GM23248 (cell line): ENCODE results near the gene FILIP1. TPM values are rescaled to one million over a fixed set of nuclear protein-coding genes. Genes with fewer than 3 reads are reported as not detected.

Source experiments
- DNase-seq: peaks from one replicate; pipeline ENCODE4 v3.0.0-alpha.2; 2015
- H2AFZ ChIP-seq: fragments of 200-600 bp; sonication (generic); 2 replicates; pipeline ENCODE4 v1.6.1; 2016; ENCODE audit warnings: antibody characterized with exemption
- H3F3A ChIP-seq: fragments of 200-600 bp; sonication (generic); 2 replicates; pipeline ENCODE4 v1.6.1; 2016; ENCODE audit warnings: mild to moderate bottlenecking, antibody characterized with exemption, mixed run types; ENCODE audit not compliant: insufficient read depth
- H3K27ac ChIP-seq: fragments of 200-600 bp; sonication (generic); 2 replicates; pipeline ENCODE4 v1.5.1; 2016; ENCODE audit warnings: mild to moderate bottlenecking
- H3K27me3 ChIP-seq: fragments of 200-600 bp; sonication (generic); replicated peaks from 2 replicates; pipeline ENCODE4 v1.6.1; 2016; ENCODE audit warnings: mild to moderate bottlenecking; ENCODE audit not compliant: insufficient read depth
- H3K36me3 ChIP-seq: fragments of 200-600 bp; sonication (generic); 2 replicates; pipeline ENCODE4 v1.6.1; 2016; ENCODE audit warnings: low read depth, mild to moderate bottlenecking
- H3K4me1 ChIP-seq: fragments of 200-600 bp; sonication (generic); 2 replicates; pipeline ENCODE4 v1.6.1; 2016; ENCODE audit warnings: mild to moderate bottlenecking; ENCODE audit not compliant: insufficient read depth
- H3K4me2 ChIP-seq: fragments of 200-600 bp; sonication (generic); one replicate; pipeline ENCODE4 v1.6.1; 2016; ENCODE audit warnings: mild to moderate bottlenecking; ENCODE audit not compliant: unreplicated experiment
- H3K4me3 ChIP-seq: fragments of 200-600 bp; sonication (generic); 2 replicates; pipeline ENCODE4 v1.5.1; 2016; ENCODE audit warnings: mild to moderate bottlenecking
- H3K79me2 ChIP-seq: fragments of 200-600 bp; sonication (generic); 2 replicates; pipeline ENCODE4 v1.6.1; 2016; ENCODE audit warnings: mild to moderate bottlenecking; ENCODE audit not compliant: insufficient read depth
- H3K9ac ChIP-seq: fragments of 200-600 bp; sonication (generic); 2 replicates; pipeline ENCODE4 v1.6.1; 2016; ENCODE audit warnings: mild to moderate bottlenecking
- H3K9me2 ChIP-seq: fragments of 200-600 bp; sonication (generic); 2 replicates; pipeline ENCODE4 v1.6.1; 2016; ENCODE audit warnings: mixed run types, mild to moderate bottlenecking, moderate library complexity; ENCODE audit not compliant: insufficient read depth
- H3K9me3 ChIP-seq: fragments of 200-600 bp; sonication (generic); one replicate; pipeline ENCODE4 v1.6.1; 2017; ENCODE audit warnings: low read depth
- H4K20me1 ChIP-seq: fragments of 200-600 bp; sonication (generic); 2 replicates; pipeline ENCODE4 v1.6.0; 2016; ENCODE audit not compliant: insufficient read depth
- EZH2 ChIP-seq: fragments of 200-600 bp; sonication (generic); IDR thresholded peaks from 2 replicates; pipeline ENCODE4 v1.6.1; 2018; ENCODE audit warnings: antibody characterized with exemption, mild to moderate bottlenecking; ENCODE audit not compliant: insufficient read depth, poor library complexity, severe bottlenecking
- EZH2phosphoT487 ChIP-seq: fragments of 200-600 bp; sonication (generic); IDR thresholded peaks from 2 replicates; pipeline ENCODE4 v1.6.1; 2018; ENCODE audit warnings: antibody characterized with exemption, moderate library complexity, mild to moderate bottlenecking, low read depth; ENCODE audit not compliant: insufficient read depth
- WGBS, 2 experiments: methylation state at CpG; one replicate each; pipeline ENCODE4 v1.1.6; 2015 to 2017; ENCODE audit warnings: low lambda C conversion rate in 2 of 2, low coverage in 1 of 2; ENCODE audit errors: missing lambda C conversion rate in 2 of 2; 5-methylcytosine and 5-hydroxymethylcytosine counted together
- in situ Hi-C: fragments of 300-500 bp; cut with MboI; formaldehyde crosslinking; loops from 2 replicates; pipeline ENCODE4 v1.15.0; 2020
- polyA plus RNA-seq: library from polyadenylated mRNA; unstranded; fragments of >200 nt; fragmentation: Nextera tagmentation; extraction: Ambion mirVana; gene quantifications from 2 replicates; pipeline ENCODE4 v1.2.1, GENCODE V29; 2016
- total RNA-seq: library from RNA; depleted of rRNA; stranded (reverse); fragments of >200 nt; shearing (Covaris generic); gene quantifications from 2 replicates; pipeline ENCODE4 v1.2.3, GENCODE V29; 2014; rRNA removed

Gene FILIP1
- total RNA-seq (under 0.01 and 0.13 TPM in 2 replicates), polyA plus RNA-seq (0.11 TPM in 1 of 2 replicates, not detected in the other)

- H3F3A ChIP-seq, result peaks cover 11% of the 10 kb centered on the region
- peak within 1 kb of the TSS; percentile 40 for H3K4me3 ChIP-seq
- peak within 1 kb of the TSS; percentile 25 for H2AFZ ChIP-seq
- no peak within 1 kb of the TSS for H3K9ac ChIP-seq
- WGBS, 2 experiments, result 31 to 36% methylated on average over 10 of the region's 10 CpGs
- H3K27ac ChIP-seq, result no peak within 1 kb of the TSS
- peak within 1 kb of the TSS; percentile 19 for H3K4me2 ChIP-seq
- in situ Hi-C loops, result no loop called here
- H3K27me3 ChIP-seq, result peaks cover 41% of the 10 kb centered on the region
- H3K9me2 ChIP-seq, result no peaks in the 10 kb centered on the region
- no peaks in the 10 kb centered on the region for H3K36me3 ChIP-seq
- TF ChIP-seq EZH2phosphoT487, result no peak
- peak; percentile 56 for TF ChIP-seq EZH2
- H3K79me2 ChIP-seq, result no peaks in the 10 kb centered on the region
- peaks cover 4% of the 10 kb centered on the region; the same call in 1 of the 2 replicates for H3K4me1 ChIP-seq
- DNase-seq, result peak; percentile 28
- H3K9me3 ChIP-seq, result no peaks in the 10 kb centered on the region
- H4K20me1 ChIP-seq, result no peaks in the 10 kb centered on the region
Observed at GRCh38 chr6:75493400-75494064, at the start of gene FILIP1. TSS of gene FILIP1 (minus strand) at chr6:75493800. CDS start at chr6:75414972, 78,828 bp downstream.

GRCh38 chr6:75543311-75543710 is 49.7 kb upstream of the FILIP1 start:
- Histone ChIP-seq H3K9ac (no peak overlapping the region), H3K9me3 (no peaks in the 10 kb centered on the region), H2AFZ (no peak overlapping the region), H3K36me3 (no peaks in the 10 kb centered on the region; the same call in 1 of the 2 replicates), H3K27me3 (no peaks in the 10 kb centered on the region), H4K20me1 (no peaks in the 10 kb centered on the region), H3K27ac (no peak overlapping the region), H3K4me1 (no peaks in the 10 kb centered on the region), H3F3A (no peaks in the 10 kb centered on the region), H3K4me3 (no peak overlapping the region), H3K79me2 (no peaks in the 10 kb centered on the region), H3K4me2 (no peak overlapping the region), H3K9me2 (no peaks in the 10 kb centered on the region)
- TF ChIP-seq EZH2 (no peak), EZH2phosphoT487 (no peak)
- no peak for DNase-seq
- 25 to 38% methylated on average over 2 of the region's 2 CpGs for WGBS, 2 experiments
- in situ Hi-C loops, result no loop called here

GRCh38 chr6:75539136-75539535 is 45.5 kb upstream of the FILIP1 start:
- TF ChIP-seq EZH2phosphoT487 (no peak), EZH2 (no peak)
- H2AFZ ChIP-seq, result no peak overlapping the region
- H3K9me3 ChIP-seq, result no peaks in the 10 kb centered on the region
- no peak overlapping the region for H3K9ac ChIP-seq
- no peaks in the 10 kb centered on the region for H3K4me1 ChIP-seq
- WGBS, 2 experiments, result 71 to 72% methylated on average over 4 of the region's 4 CpGs
- DNase-seq, result no peak
- no peaks in the 10 kb centered on the region; the same call in 1 of the 2 replicates for H3K36me3 ChIP-seq
- no peaks in the 10 kb centered on the region for H3F3A ChIP-seq
- in situ Hi-C loops, result loop anchor here (10.0 kb wide), 1 partner anchor 244 kb away; no protein-coding TSS in a partner anchor
- no peaks in the 10 kb centered on the region for H3K27me3 ChIP-seq
- H3K9me2 ChIP-seq, result no peaks in the 10 kb centered on the region
- no peaks in the 10 kb centered on the region for H3K79me2 ChIP-seq
- no peak overlapping the region for H3K27ac ChIP-seq
- no peaks in the 10 kb centered on the region for H4K20me1 ChIP-seq
- H3K4me2 ChIP-seq, result no peak overlapping the region
- no peak overlapping the region for H3K4me3 ChIP-seq

- no peak overlapping the region for H3K9ac ChIP-seq
- WGBS, 2 experiments, result 94 to 96% methylated on average over 1 of the region's 1 CpG
- H3K9me2 ChIP-seq, result no peaks in the 10 kb centered on the region
- no peaks in the 10 kb centered on the region for H4K20me1 ChIP-seq
- no peaks in the 10 kb centered on the region for H3K27me3 ChIP-seq
- H3K9me3 ChIP-seq, result no peaks in the 10 kb centered on the region
- H3K4me1 ChIP-seq, result peaks cover 35% of the 10 kb centered on the region
- no peak overlapping the region for H3K4me3 ChIP-seq
- in situ Hi-C loops, result loop anchor here (10.0 kb wide), 1 partner anchor 238 kb away; no protein-coding TSS in a partner anchor
- H3K79me2 ChIP-seq, result no peaks in the 10 kb centered on the region
- no peak overlapping the region for H2AFZ ChIP-seq
- no peaks in the 10 kb centered on the region for H3K36me3 ChIP-seq
- no peak overlapping the region for H3K27ac ChIP-seq
- no peak overlapping the region for H3K4me2 ChIP-seq
- H3F3A ChIP-seq, result peaks cover 32% of the 10 kb centered on the region
- TF ChIP-seq EZH2 (no peak), EZH2phosphoT487 (no peak)
- DNase-seq, result peak; percentile 65
Observed at GRCh38 chr6:75532521-75532920, 38.9 kb upstream of the FILIP1 start.
